Stimulated activated naive CD8-positive, alpha-beta T cell treated with anti-CD3 and anti-CD28 coated beads, Interleukin-15, Interleukin-2, amounts not matched to agents 100 U/mL and 50 U/mL, for 24 hours (primary cell): ENCODE data around the gene PDILT.
"Not testable (repeated sequence)": the region's sequence is repeated elsewhere in the genome, so short reads cannot be mapped to it uniquely, and the experiment has no call there.

Source experiments
- ATAC-seq: fragments of 150-1000 bp; cut with Tn5 transposase; one replicate; pipeline ENCODE4 v1.10.0; 2021
- DNase-seq: peaks from one replicate; pipeline ENCODE4 v3.0.0; 2021

Gene PDILT

GRCh38 chr16:20321671-20322070, 82.9 kb downstream of the PDILT start:
- no peak for ATAC-seq
- DNase-seq: no peak

GRCh38 chr16:20321051-20321450, 83.5 kb downstream of the PDILT start:
- not testable (repeated sequence) for ATAC-seq, DNase-seq

GRCh38 chr16:20320592-20320991, 83.9 kb downstream of the PDILT start:
- DNase-seq: no peak

GRCh38 chr16:20320178-20320577, 84.4 kb downstream of the PDILT start:
- ATAC-seq: no peak

More at GRCh38 chr16:20320592-20320991, 83.9 kb downstream of the PDILT start:
- no peak for ATAC-seq

GRCh38 chr16:20319406-20319805, 85.1 kb downstream of the PDILT start:
- no peak for ATAC-seq
- no peak for DNase-seq

More at GRCh38 chr16:20320178-20320577, 84.4 kb downstream of the PDILT start:
- no peak for DNase-seq

- ATAC-seq: no peak
Observed at GRCh38 chr16:20318437-20318836, 86.1 kb downstream of the PDILT start.

GRCh38 chr16:20318006-20318405, 86.5 kb downstream of the PDILT start:
- no peak for ATAC-seq
- no peak for DNase-seq

More at GRCh38 chr16:20318437-20318836, 86.1 kb downstream of the PDILT start:
- DNase-seq: no peak

- ATAC-seq (no peak), DNase-seq (no peak)
Observed at GRCh38 chr16:20317117-20317516, 87.4 kb downstream of the PDILT start.

- ATAC-seq (no peak), DNase-seq (no peak)
Observed at GRCh38 chr16:20316715-20317114, 87.8 kb downstream of the PDILT start.

- ATAC-seq (no peak), DNase-seq (no peak)
Observed at GRCh38 chr16:20315764-20316163, 88.8 kb downstream of the PDILT start.

- no peak for ATAC-seq
Observed at GRCh38 chr16:20314575-20314974, 90.0 kb downstream of the PDILT start.

GRCh38 chr16:20313741-20314140, 90.8 kb downstream of the PDILT start:
- DNase-seq (no peak), ATAC-seq (no peak)

More at GRCh38 chr16:20314575-20314974, 90.0 kb downstream of the PDILT start:
- no peak for DNase-seq

- DNase-seq, ATAC-seq: not testable (repeated sequence)
Observed at GRCh38 chr16:20312536-20313095, 91.9 kb downstream of the PDILT start.

GRCh38 chr16:20311548-20311947, 93.0 kb downstream of the PDILT start:
- no peak for DNase-seq

GRCh38 chr16:20310421-20311395, 93.8 kb downstream of the PDILT start:
- ATAC-seq: no peak
- no peak for DNase-seq

More at GRCh38 chr16:20311548-20311947, 93.0 kb downstream of the PDILT start:
- ATAC-seq: no peak

GRCh38 chr16:20309786-20310185, 94.8 kb downstream of the PDILT start:
- no peak for ATAC-seq
- no peak for DNase-seq
